ENCODE results near the gene ALX4. TPM values are rescaled to one million over a fixed set of nuclear protein-coding genes. Genes with fewer than 3 reads are reported as not detected.
A peak's percentile ranks its signal among the peaks of the same experiment; 100 is the strongest.

ALX4 gene
- total RNA-seq, 1 donor from 2014 or later, result not detected

DNA sequence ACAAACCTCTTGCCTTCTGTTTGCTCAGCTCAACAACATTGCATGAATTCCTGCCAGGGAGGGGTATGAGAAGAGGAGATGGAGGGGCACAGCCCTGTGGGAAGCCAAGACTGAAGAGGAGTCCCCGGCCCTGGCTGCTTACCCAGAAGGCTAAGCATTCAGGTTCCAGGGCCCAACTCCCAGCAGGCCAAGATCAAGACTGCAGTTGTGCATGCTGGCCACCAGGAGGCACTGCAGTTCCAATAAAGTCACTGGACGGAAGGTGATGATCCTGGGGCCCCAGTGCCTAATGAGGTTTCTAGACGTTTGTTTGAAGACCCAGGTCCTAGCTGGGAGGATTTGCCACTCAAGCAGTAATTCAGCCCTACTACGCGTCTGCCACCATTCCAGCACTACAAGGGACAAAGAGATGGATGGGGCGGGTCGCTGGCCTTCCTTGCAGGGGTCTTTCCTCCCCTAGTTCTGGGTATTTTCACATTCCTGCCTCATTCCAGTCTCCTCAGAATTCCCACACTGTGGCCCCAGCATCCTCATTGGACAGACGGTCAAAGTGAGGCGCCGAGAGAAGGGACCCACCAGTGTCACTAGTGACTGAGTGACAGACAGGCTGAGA, 23.6 kb downstream of the ALX4 start:
- Histone ChIP-seq H3K4me3 (no peak overlapping the region), H3K4me1 (no peaks in the 10 kb centered on the region), H3K27me3 (no peaks in the 10 kb centered on the region), H3K27ac (no peak overlapping the region), H3K36me3 (no peaks in the 10 kb centered on the region), H3K9me3 (no peaks in the 10 kb centered on the region)
- no peak for TF ChIP-seq POLR2A (IDR thresholded peaks at IDR 0.05)
- TF ChIP-seq, protein P1, sequence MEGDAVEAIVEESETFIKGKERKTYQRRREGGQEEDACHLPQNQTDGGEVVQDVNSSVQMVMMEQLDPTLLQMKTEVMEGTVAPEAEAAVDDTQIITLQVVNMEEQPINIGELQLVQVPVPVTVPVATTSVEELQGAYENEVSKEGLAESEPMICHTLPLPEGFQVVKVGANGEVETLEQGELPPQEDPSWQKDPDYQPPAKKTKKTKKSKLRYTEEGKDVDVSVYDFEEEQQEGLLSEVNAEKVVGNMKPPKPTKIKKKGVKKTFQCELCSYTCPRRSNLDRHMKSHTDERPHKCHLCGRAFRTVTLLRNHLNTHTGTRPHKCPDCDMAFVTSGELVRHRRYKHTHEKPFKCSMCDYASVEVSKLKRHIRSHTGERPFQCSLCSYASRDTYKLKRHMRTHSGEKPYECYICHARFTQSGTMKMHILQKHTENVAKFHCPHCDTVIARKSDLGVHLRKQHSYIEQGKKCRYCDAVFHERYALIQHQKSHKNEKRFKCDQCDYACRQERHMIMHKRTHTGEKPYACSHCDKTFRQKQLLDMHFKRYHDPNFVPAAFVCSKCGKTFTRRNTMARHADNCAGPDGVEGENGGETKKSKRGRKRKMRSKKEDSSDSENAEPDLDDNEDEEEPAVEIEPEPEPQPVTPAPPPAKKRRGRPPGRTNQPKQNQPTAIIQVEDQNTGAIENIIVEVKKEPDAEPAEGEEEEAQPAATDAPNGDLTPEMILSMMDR (IDR thresholded peaks at IDR 0.05), result peak; percentile 73 to 90 (median 89)
- no peak for TF ChIP-seq POLR2AphosphoS5 (IDR thresholded peaks at IDR 0.05; ENCODE audit: insufficient read depth in 1 of 2, low read depth in 1 of 2)
- intact Hi-C loops (cut with DNase I), result loop anchor here (5.0 kb wide), 1 partner anchor 251 kb away; no protein-coding TSS in a partner anchor
- DNase-seq (ENCODE audit: extremely low spot score in 2 of 2), result no peak

DNA sequence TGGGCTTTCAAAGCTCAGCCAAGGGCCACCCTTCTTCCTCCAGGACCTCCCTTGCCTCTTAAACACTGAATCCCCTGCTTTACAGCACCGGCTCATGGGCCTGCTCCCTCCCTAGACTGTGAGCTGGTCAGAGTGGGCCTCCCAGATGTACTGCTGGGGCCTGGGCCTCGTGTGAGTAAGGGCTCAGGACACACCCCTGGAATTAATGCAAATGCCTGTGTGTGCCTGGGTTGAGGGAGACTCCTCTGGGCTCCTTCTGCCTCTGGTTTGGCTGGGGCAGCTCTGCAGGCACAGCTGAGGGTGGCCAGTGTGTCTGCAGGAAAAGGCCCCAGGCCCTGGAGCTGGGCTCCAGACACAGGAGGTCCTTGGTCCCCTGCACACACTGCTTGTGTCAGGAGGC, 24.2 kb downstream of the ALX4 start:
- intact Hi-C loops (cut with DNase I), result loop anchor here (5.0 kb wide), 1 partner anchor 252 kb away; no protein-coding TSS in a partner anchor
- no peak for DNase-seq (ENCODE audit: extremely low spot score in 2 of 2)
- H3K4me3 ChIP-seq, result no peak overlapping the region
- TF ChIP-seq, protein P1 (IDR thresholded peaks at IDR 0.05), result no peak
- TF ChIP-seq POLR2A (IDR thresholded peaks at IDR 0.05) (no peak), POLR2AphosphoS5 (IDR thresholded peaks at IDR 0.05; ENCODE audit: insufficient read depth in 1 of 2, low read depth in 1 of 2) (no peak)
- H3K36me3 ChIP-seq, result no peaks in the 10 kb centered on the region
- no peaks in the 10 kb centered on the region for H3K4me1 ChIP-seq
- no peaks in the 10 kb centered on the region for H3K9me3 ChIP-seq
- H3K27ac ChIP-seq, result no peak overlapping the region
- H3K27me3 ChIP-seq, result no peaks in the 10 kb centered on the region

DNA sequence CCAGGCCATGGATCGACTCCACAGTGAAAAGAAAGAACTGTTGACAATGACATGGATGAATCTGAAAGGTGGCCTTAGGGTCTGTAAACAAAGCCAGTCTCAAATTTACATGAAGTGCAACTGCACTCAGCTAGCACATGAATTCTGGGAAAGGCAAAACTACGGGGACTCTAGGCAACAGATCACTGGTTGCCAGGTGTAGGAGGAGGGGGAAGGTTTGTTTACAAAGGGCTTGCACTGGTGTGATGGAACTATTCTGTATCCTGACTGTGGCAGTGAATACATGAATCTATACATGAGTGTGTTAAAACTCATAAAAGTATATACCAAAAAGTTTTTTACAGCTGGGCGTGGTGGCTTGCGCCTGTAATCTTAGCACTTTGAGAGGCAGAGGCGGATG, 27.3 kb downstream of the ALX4 start:
- TF ChIP-seq, protein P1 (IDR thresholded peaks at IDR 0.05), result no peak
- TF ChIP-seq POLR2AphosphoS5 (IDR thresholded peaks at IDR 0.05; ENCODE audit: insufficient read depth in 1 of 2, low read depth in 1 of 2) (no peak), POLR2A (IDR thresholded peaks at IDR 0.05) (no peak)
- H3K27me3 ChIP-seq, result no peaks in the 10 kb centered on the region
- no peaks in the 10 kb centered on the region for H3K36me3 ChIP-seq
- intact Hi-C loops (cut with DNase I), result no loop called here
- DNase-seq (ENCODE audit: extremely low spot score in 2 of 2), result no peak
- H3K4me3 ChIP-seq, result no peak overlapping the region
- H3K27ac ChIP-seq, result no peak overlapping the region
- H3K9me3 ChIP-seq, result no peaks in the 10 kb centered on the region
- H3K4me1 ChIP-seq, result peaks cover 3% of the 10 kb centered on the region

DNA sequence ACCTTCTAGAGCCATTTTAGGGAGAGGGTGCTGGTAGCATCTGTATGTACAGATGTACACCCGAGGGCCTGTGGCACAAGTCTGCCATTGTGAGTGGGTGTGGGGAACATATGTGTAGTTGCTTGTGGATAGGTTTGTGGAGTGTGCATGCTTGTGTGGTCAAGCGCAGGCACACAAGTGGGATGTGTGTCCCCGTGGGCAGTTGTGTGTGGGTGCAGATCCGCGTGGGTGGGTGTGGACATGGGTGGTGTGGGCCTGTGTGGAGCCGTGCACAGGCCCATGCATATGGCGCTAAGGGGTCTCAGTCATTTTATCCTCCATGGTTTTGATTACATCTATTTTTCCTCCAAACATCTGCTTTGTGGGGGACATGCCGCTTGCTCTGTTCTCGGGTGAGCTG, 28.8 kb downstream of the ALX4 start:
- Histone ChIP-seq H3K27ac (no peak overlapping the region), H3K4me3 (no peak overlapping the region), H3K4me1 (peaks cover 7% of the 10 kb centered on the region), H3K9me3 (no peaks in the 10 kb centered on the region), H3K27me3 (no peaks in the 10 kb centered on the region), H3K36me3 (no peaks in the 10 kb centered on the region)
- TF ChIP-seq, protein P1 (IDR thresholded peaks at IDR 0.05), result no peak
- TF ChIP-seq POLR2A (IDR thresholded peaks at IDR 0.05) (no peak), POLR2AphosphoS5 (IDR thresholded peaks at IDR 0.05; ENCODE audit: insufficient read depth in 1 of 2, low read depth in 1 of 2) (no peak)
- intact Hi-C loops (cut with DNase I), result no loop called here
- DNase-seq (ENCODE audit: extremely low spot score in 2 of 2), result no peak

DNA sequence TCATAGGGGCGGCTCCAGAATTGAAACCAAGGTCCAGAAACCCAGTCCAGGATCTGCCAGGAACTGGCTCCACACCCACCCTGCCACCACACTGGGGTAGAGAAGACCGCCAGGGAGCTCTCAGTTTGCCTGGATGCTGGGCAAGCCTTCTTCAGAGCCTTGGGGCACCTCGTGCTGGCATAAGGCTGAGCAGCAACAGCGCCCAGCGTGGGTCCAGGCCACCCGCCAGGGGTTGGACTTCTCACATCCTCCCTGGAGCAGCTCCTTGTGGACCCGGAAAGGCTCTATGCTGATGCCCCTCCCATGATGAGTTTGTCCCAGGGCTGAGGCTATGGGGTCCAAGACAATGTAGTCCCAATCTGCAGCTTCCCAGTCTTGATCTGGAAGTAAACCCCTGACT, 29.7 kb downstream of the ALX4 start:
- no peak overlapping the region for H3K27ac ChIP-seq

More for the DNA sequence above, 29.7 kb downstream of the ALX4 start:
- Histone ChIP-seq H3K36me3 (no peaks in the 10 kb centered on the region), H3K4me1 (peaks cover 7% of the 10 kb centered on the region), H3K9me3 (no peaks in the 10 kb centered on the region), H3K4me3 (no peak overlapping the region), H3K27me3 (no peaks in the 10 kb centered on the region)
- no peak for DNase-seq (ENCODE audit: extremely low spot score in 2 of 2)
- intact Hi-C loops (cut with DNase I), result no loop called here
- TF ChIP-seq POLR2AphosphoS5 (IDR thresholded peaks at IDR 0.05; ENCODE audit: insufficient read depth in 1 of 2, low read depth in 1 of 2), result no peak
